SK-N-SH (cell line): ENCODE results near the gene IDUA.

ENCODE experiments used
- CTCF ChIP-seq: fragments of 200-600 bp; sonication (generic); IDR thresholded peaks from 2 replicates; pipeline ENCODE4 v1.6.1; 2017; ENCODE audit warnings: antibody characterized with exemption, mild to moderate bottlenecking, moderate library complexity
- EZH2phosphoT487 ChIP-seq: fragments of 200-600 bp; sonication (generic); IDR thresholded peaks from 2 replicates; pipeline ENCODE4 v1.6.1; 2017; ENCODE audit warnings: low read depth, mixed run types, mild to moderate bottlenecking, antibody characterized with exemption, moderate library complexity, borderline replicate concordance
- FOSL2 ChIP-seq: IDR thresholded peaks from 2 replicates; pipeline ENCODE4 v1.4.0; 2012; ENCODE audit warnings: low read depth, mild to moderate bottlenecking, moderate library complexity, borderline replicate concordance
- JUND ChIP-seq: IDR thresholded peaks from 2 replicates; pipeline ENCODE4 v1.4.0; 2012
- MAX ChIP-seq: IDR thresholded peaks from 2 replicates; pipeline ENCODE4 v1.4.0; 2012; ENCODE audit warnings: low read depth
- RCOR1 ChIP-seq: fragments of 150-350 bp; IDR thresholded peaks from 2 replicates; pipeline ENCODE4 v1.6.1; 2017; ENCODE audit warnings: antibody characterized with exemption, low read length
- SMC3 ChIP-seq: IDR thresholded peaks from 2 replicates; pipeline ENCODE4 v1.6.1; 2012; ENCODE audit warnings: low read depth, low read length, improper control_type of control experiment
- ZBTB33 ChIP-seq: IDR thresholded peaks from 2 replicates; pipeline ENCODE4 v1.4.0; 2012; ENCODE audit warnings: low read depth, borderline replicate concordance

GRCh38 chr4:962231-963208, 24.3 kb upstream of the IDUA start:
- TF ChIP-seq SMC3 (no peak), MAX (no peak), RCOR1 (no peak), JUND (no peak), CTCF (no peak), EZH2phosphoT487 (no peak), FOSL2 (no peak), ZBTB33 (no peak)
